Measurements from ENCODE around the gene KRTAP7-1. TPM values are rescaled to one million over a fixed set of nuclear protein-coding genes. Genes with fewer than 3 reads are reported as not detected.

KRTAP7-1 gene
- total RNA-seq, result not detected

- Histone ChIP-seq H3K9me3 (no peaks in the 10 kb centered on the region), H3K4me1 (no peaks in the 10 kb centered on the region), H3K36me3 (no peaks in the 10 kb centered on the region), H3K27me3 (no peaks in the 10 kb centered on the region), H3K4me3 (replicated peaks in 1 of 3) (no peak within 1 kb of the TSS), H3K27ac (no peak within 1 kb of the TSS)
- WGBS, 2 donors, result 79 to 87% methylated on average over 4 of the region's 4 CpGs
- no peak for TF ChIP-seq POLR2A (IDR thresholded peaks at IDR 0.05)
- no peak for TF ChIP-seq CTCF (IDR thresholded peaks at IDR 0.05)
- no peak for DNase-seq
- intact Hi-C loops (cut with DNase I), result no loop called here
Measured at GRCh38 chr21:30829659-30830058, at the start of gene KRTAP7-1. KRTAP7-1 (minus strand) TSS chr21:30829759; CDS start chr21:30829698, 61 bp downstream.

GRCh38 chr21:30874526-30874925, 45.0 kb upstream of the KRTAP7-1 start:
- Histone ChIP-seq H3K27me3 (no peaks in the 10 kb centered on the region), H3K4me1 (no peaks in the 10 kb centered on the region), H3K4me3 (replicated peaks in 1 of 3) (no peak overlapping the region), H3K36me3 (no peaks in the 10 kb centered on the region), H3K9me3 (no peaks in the 10 kb centered on the region), H3K27ac (no peak overlapping the region)
- TF ChIP-seq CTCF (IDR thresholded peaks at IDR 0.05) (no peak), POLR2A (IDR thresholded peaks at IDR 0.05) (no peak)
- WGBS, 2 donors, result 74 to 83% methylated on average over 2 of the region's 2 CpGs
- DNase-seq, result no peak
- intact Hi-C loops (cut with DNase I), result no loop called here

GRCh38 chr21:30847627-30848500, 18.3 kb upstream of the KRTAP7-1 start:
- DNase-seq, result no peak
- Histone ChIP-seq H3K9me3 (no peaks in the 10 kb centered on the region), H3K27me3 (no peaks in the 10 kb centered on the region), H3K27ac (no peak overlapping the region), H3K4me3 (replicated peaks in 1 of 3) (no peak overlapping the region), H3K4me1 (no peaks in the 10 kb centered on the region), H3K36me3 (no peaks in the 10 kb centered on the region)
- WGBS, 2 donors, result 85 to 89% methylated on average over 9 of the region's 9 CpGs
- no peak for TF ChIP-seq CTCF (IDR thresholded peaks at IDR 0.05)
- TF ChIP-seq POLR2A (IDR thresholded peaks at IDR 0.05), result no peak
- intact Hi-C loops (cut with DNase I), result no loop called here

- no peaks in the 10 kb centered on the region for H3K9me3 ChIP-seq
- intact Hi-C loops (cut with DNase I), result no loop called here
- no peaks in the 10 kb centered on the region for H3K27me3 ChIP-seq
- TF ChIP-seq POLR2A (IDR thresholded peaks at IDR 0.05) (no peak), CTCF (IDR thresholded peaks at IDR 0.05) (no peak)
- no peak overlapping the region for H3K4me3 ChIP-seq (replicated peaks in 1 of 3)
- H3K4me1 ChIP-seq, result no peaks in the 10 kb centered on the region
- DNase-seq, result no peak
- no peak overlapping the region for H3K27ac ChIP-seq
- H3K36me3 ChIP-seq, result no peaks in the 10 kb centered on the region
Measured at GRCh38 chr21:30842990-30843389, 13.4 kb upstream of the KRTAP7-1 start.

- DNase-seq, result no peak
- Histone ChIP-seq H3K36me3 (no peaks in the 10 kb centered on the region), H3K4me3 (replicated peaks in 1 of 3) (no peak overlapping the region), H3K9me3 (no peaks in the 10 kb centered on the region), H3K27me3 (no peaks in the 10 kb centered on the region), H3K4me1 (no peaks in the 10 kb centered on the region), H3K27ac (no peak overlapping the region)
- 28 to 34% methylated on average over 5 of the region's 5 CpGs for WGBS, 2 donors
- no peak for TF ChIP-seq CTCF (IDR thresholded peaks at IDR 0.05)
- TF ChIP-seq POLR2A (IDR thresholded peaks at IDR 0.05), result no peak
- intact Hi-C loops (cut with DNase I), result no loop called here
Measured at GRCh38 chr21:30839304-30839703, 9.7 kb upstream of the KRTAP7-1 start.

Data from thyroid gland (tissue), 4 donors.